ENCODE measurements around the gene DGLUCY.
"Not testable (repeated sequence)": the region's sequence is repeated elsewhere in the genome, so short reads cannot be mapped to it uniquely, and the experiment has no call there.

DGLUCY gene

GRCh38 chr14:91108941-91109611 is 4.8 kb upstream of the DGLUCY start:
- peak in 1 of 14 donors; percentile 78 for DNase-seq

DNA sequence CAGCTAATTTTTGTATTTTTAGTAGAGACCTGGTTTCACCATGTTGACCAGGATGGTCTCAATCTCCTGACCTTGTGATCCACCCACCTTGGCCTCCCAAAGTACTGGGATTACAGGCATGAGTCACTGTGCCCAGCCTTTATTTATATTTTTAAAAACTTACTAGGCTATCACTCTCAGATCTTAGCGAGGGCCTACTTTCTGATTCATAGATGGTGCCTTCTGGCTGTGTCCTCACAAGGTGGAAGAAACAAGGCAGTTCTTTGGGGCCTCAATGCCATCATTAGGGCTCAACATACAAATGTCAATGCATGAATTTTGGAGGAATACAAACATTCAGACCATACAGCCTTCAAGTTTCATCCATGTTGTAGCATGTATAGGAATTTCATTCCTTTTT is 2.4 kb upstream of the DGLUCY start:
- no peak for DNase-seq

DNA sequence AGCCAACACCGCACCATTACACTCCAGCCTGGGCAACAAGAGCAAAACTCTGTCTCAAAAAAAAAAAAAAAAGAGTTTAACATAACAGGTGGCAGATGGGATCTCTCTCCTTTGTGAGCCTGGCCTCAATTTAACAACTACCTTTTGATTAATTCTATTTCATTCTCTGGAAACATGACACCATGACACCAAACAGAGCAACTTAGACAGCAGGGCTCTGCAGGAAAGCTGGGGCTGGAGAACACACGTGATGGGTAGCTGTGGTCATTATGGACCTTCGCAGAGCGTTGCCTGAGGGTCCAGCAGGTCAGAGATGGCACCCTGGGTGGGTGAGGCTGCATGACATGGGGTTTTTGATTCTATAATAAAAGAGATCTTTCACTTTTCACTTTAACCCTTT is 1.7 kb upstream of the DGLUCY start:
- DNase-seq = peak in 1 of 14 donors; percentile 12

DNA sequence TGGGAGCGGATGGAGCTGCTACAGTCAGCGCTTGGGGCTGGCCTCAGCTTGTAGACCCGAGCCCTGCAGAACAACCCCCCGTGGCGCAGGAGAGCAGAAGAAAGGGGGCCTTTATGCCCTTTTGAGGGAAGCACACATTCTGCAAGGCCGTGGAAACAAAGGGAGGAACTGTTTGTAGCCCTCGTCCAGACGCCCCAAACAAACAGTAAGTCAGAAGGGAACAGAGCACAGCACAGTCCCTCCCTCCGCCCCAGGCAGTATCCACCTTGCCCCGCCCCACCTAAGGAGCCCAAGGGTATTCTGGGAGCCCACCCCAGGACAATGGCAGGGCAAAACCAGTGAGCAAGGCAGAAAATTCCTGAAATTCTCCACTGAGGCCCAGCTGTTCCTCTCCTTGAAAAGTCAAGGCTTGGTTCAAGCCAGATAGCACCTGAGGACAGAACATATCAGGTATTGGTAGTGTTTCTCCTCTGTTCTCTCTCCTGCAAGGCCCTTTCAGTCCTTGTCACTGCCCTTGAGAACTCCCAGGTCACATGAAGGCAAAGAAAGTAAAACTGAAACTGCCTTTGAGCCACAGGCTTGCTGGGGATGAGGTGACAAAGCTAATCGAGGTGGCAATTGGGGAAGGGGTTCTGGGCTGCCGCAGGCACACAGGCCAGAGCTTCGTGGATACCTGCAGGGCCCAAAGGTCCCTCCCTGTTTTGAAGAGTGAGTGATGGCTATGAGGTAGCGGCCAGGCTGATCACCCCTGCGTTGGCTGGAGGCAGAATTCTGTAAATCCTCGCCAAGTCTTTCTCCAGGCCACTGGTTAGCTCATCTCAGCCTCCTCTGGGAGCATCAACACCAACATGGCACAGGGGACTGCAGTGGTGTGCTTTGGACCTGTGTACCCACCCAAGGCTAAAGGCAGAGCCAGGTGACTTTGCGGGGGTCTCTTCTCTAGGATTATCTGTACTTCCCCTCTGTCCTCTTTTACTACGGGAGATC is 499 bp downstream of the DGLUCY start:
- DNase-seq = peak; percentile 32 to 91 (median 87)

DNA sequence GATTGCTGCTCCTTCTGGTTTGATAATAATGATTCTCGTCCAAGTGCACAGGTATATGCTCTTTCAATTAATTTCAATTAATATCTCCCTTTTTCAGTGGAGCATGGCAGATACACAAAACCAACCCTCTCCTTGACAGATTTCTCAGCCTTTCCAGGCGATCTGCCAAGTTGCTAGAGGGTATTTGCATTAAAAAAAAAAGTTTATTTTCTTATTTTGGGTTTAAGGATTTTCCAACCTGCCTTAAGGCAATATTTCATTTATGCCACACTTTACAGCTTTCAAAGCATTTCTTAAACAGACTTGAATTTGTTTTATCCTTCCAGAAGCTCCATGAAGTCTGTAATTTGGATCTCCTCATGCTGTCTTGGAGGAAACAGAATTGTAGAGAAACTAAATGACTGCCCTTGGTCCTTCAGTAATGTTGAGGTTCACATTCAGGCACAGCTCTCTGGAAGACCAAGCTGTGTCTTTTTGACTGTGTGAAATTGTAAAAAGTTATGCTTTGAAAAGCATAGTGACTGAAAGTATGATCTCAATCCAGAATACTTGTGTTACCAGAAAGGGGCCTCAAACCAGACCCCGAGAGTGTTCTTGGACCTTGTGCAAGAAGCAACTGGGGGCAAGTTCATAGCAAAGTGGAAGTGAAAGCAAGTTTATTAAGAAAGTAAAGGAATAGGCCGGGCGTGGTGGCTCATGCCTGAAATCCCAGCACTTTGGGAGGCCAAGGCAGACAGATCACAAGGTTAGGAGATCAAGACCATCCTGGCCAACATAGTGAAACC is 2.3 kb downstream of the DGLUCY start:
- peak in 1 of 14 donors; percentile 13 for DNase-seq

- DNase-seq = no peak
Measured at GRCh38 chr14:91116913-91117588, 3.2 kb downstream of the DGLUCY start.

DNA sequence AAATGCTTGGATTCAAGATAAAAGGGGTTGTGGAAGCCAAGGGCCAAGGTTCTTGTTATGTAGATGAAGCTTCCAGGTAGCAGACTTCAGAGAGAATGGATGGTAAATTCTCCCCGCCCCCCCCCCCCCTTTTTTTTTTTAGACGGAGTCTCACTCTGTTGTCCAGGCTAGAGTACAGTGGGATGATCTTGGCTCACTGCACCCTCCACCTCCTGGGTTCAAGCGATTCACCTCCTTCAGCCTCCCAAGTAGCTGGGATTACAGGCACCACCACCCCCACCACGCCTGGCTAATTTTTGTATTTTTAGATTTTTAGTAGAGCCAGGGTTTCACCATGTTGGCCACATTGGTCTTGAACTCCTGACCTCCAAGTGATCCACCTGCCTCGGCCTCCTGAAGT is 4.1 kb downstream of the DGLUCY start:
- DNase-seq = no peak

DNA sequence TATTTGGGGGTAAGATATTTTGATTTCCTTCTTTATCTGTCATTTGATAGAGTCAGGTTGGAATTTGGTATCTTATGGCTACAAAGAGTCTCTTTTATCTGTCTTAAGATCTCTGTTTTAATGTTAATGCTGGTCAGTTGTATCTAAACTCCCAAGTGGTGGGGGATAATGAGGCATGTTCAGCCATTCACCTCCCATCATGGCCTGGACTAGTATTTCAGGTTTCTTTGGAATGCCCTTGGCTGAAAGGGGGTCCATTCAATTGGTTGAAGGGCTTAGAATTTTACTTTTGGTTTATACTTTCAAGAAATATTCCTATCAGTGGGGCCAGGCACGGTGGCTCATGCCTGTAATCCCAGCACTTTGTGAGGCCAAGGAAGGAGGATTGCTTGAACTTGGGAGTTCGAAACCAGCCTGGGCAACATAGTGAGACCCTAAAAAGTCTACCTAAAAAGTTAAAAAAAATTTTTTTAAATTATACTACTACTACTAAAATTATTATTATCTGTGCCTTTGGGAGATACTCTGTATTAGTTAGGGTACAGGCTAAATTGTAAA is 4.7 kb downstream of the DGLUCY start:
- DNase-seq = no peak

- peak in 1 of 14 donors; percentile 34 for DNase-seq
Measured at GRCh38 chr14:91119556-91120311, 5.9 kb downstream of the DGLUCY start.

GRCh38 chr14:91123201-91123600 is 9.3 kb downstream of the DGLUCY start:
- DNase-seq = no peak

DNA sequence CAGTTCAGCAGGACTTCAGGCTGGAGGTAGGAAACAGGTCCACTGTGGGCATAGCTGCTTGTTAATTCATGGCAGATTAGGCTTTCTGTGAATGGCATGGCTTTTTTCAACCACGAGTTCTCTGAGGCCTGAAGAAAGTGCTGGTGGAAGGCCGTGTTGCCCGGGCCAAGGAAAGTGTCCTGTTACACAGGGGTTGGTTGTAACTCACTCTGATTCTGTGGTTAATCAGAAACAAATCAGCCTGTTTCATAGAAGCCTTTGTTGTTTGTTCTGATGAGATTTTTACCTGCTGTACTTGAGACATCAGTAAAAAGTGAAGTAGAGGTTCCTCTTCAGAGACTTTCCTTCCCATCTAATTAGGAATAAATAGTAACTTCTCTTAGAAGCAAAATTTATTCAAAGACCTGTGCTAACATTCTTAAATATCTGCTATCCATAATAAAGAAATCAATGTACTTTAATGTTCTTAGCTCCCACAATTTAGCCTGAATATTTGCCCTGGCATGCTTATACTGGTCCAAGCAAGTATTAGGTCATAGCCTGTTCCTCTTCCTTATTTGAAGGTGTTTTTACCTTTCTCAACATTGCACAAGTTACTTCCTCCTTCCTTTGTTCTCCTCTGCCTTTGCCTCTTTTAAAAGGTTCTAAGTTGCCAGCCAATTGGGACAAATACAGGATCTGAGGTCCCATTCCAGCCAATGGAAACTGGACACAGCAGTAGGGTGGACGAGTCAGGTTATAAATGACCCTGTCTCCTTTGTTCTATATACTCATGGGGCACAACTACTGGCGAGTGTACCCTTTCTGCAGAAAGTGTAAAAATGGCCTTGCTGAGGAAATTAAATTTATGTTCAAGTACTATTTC is 10.8 kb downstream of the DGLUCY start:
- not testable (repeated sequence) for DNase-seq

- peak in 1 of 14 donors; percentile 86 for DNase-seq
Measured at GRCh38 chr14:91125271-91125660, 11.4 kb downstream of the DGLUCY start.

DNA sequence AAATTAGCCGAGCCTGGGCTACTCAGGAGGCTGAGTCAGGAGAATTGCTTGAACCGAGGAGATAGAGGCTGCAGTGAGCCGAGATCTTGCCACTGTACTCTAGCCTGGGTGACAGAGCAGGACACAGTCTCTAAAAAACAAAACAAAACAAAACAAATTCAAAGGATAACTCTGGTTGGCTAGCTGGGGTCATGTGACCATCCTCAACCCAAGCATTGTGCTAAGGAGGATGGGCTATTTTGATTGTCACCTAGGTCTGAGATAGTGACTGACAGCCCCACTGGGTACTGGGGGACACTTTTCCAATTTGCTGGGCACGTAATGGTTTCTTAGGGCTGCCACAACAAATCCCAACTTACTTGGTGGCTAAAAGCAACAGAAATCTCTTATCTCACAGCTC is 11.9 kb downstream of the DGLUCY start:
- DNase-seq = peak in 1 of 14 donors; percentile 25

DNA sequence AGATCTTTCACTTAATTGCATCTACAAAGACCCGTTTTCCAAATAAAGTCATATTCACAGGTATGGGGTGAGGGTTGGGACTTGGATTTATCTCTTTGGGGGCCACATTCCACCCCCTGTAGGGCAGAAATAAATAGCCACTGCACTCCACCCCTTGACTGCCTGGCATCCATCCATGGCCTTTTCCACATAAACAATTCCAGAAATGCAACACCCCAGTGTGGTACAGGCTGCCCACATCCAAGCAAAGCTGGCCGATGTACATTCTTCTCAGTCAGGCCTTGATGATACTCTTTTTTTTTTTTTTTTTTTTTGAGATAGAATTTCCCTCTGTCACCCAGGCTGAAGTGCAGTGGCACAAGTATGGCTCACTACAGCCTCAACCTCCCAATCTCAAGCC is 12.9 kb downstream of the DGLUCY start:
- peak in 1 of 14 donors; percentile 33 for DNase-seq

- peak in 1 of 14 donors; percentile 35 for DNase-seq
Measured at GRCh38 chr14:91127401-91127801, 13.5 kb downstream of the DGLUCY start.

DNA sequence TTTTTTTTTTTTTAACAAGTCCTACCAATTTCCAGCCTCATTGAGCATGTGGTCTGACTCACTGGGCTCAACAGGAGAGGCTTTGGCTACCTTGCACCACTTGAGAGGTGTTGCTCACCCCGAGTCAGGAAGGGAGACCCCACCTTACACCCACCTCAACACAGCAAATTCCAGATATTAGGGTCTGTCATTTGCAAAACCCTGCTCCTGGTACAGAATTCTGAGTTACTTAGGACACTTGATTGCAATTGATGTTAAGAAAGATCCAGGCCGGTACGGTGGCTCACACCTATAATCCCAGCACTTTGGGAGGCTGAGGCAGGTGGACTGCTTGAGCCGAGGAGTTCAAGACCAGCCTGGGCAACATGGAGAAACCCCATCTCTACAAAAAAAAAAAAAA is 14.1 kb downstream of the DGLUCY start:
- no peak for DNase-seq

GRCh38 chr14:91128699-91129098 is 14.8 kb downstream of the DGLUCY start:
- no peak for DNase-seq

- no peak for DNase-seq
Measured at GRCh38 chr14:91129261-91129660, 15.4 kb downstream of the DGLUCY start.

GRCh38 chr14:91135039-91135438 is 21.2 kb downstream of the DGLUCY start:
- DNase-seq = no peak
